Dermis lymphatic vessel endothelial cell (primary cell): ENCODE measurements around the gene ZNF653. TPM values are rescaled to one million over a fixed set of nuclear protein-coding genes. Genes with fewer than 3 reads are reported as not detected.

Source experiments
- total RNA-seq: library from RNA; depleted of rRNA; stranded (reverse); fragments of >200 nt; gene quantifications from 2 replicates; pipeline ENCODE4 v1.2.1, GENCODE V29; 2014

Gene ZNF653
- total RNA-seq = 6.0 and 6.9 TPM in 2 replicates

GRCh38 chr19:11505504-11506100 lies at the start of gene ZNF653:
Gene ZNF653, minus strand, starts transcription at chr19:11505839. Its CDS starts 53 bp downstream, at chr19:11505786.

DNA sequence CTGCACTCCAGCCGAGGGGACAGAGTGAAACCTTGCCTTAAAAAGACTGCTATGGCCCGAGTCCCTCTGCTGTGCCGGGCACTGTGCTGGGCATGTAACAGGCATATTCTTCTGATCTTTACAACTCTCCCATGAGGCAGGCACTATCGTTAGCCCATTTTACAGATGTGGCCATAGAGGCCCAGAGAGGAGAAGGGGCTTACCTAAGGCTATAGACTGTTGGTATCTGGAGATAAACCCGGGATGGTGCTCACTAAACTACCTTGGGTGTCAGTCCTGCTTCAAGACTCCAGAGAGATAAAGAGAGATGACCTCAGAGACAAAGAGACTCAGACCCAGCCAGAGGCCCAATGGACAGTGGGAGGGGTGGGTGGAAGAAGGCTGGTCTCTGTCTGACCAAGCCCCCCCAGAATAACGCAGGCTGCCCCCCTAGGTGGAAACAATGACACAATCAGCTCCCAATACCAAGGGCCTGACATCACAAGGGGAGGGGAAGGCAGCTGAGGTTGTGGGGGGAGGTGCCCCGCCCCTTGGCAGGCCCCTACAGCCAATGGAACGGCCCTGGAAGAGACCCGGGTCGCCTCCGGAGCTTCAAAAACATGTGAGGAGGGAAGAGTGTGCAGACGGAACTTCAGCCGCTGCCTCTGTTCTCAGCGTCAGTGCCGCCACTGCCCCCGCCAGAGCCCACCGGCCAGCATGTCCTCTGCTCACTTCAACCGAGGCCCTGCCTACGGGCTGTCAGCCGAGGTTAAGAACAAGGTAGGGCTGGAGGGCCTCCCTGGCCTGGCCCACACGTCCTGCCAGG lies 32.8 kb upstream of the ZNF653 start, which contains the start of gene CNN1:
CNN1 (plus strand) TSS at position 620 of the 805 bp plus-strand sequence; CDS start at position 697, 77 bp downstream.

GRCh38 chr19:11528551-11529341 lies 23.1 kb upstream of the ZNF653 start, which contains the start of gene ECSIT:
Gene ECSIT, minus strand, starts transcription at chr19:11529134. Its CDS starts 9,964 bp downstream, at chr19:11519170.

DNA sequence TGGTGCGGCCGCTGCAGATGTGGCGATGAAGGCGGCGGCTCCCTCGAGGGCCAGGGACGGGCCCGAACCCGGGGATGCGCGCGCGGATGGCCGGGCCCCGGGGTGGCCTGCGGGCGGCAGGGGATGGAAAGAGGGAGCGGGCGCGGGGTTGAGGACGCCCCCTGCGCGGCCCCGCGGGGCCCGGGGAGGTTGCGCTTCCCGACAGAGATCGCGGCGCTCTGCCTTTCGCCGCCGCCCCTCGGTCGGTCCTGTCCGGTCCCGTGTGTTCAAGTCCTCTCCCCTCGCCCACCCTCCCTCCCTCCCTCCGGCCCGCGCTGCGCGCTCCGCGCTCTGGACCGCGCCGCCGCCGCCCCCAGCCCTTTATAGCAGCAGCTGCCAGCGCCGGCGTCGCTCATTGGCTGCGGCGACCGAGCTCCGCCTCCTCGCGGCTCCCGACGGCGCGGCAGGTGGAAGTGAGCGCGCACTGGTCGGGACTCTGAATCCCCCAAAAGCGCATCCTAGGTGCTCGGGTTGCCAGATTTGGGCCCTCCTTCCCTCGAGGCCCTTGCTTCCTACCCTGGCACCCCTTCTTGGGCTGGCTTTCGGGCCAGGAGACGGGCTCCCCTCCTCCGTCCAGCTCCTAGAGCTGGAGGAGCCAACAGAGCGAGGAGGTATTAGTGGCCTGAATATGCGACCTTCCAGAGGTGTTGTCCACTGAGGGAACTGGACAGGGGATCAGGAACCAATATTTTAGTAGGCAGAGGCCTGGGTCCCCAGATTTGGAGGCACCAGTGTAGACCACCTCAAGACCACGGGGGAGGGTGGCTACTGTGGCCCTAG lies 24.7 kb downstream of the ZNF653 start, which contains the start of gene ELAVL3:
ELAVL3 (minus strand) TSS at position 332 of the 819 bp plus-strand sequence. CDS start 438 bp downstream, outside the sequence.

DNA sequence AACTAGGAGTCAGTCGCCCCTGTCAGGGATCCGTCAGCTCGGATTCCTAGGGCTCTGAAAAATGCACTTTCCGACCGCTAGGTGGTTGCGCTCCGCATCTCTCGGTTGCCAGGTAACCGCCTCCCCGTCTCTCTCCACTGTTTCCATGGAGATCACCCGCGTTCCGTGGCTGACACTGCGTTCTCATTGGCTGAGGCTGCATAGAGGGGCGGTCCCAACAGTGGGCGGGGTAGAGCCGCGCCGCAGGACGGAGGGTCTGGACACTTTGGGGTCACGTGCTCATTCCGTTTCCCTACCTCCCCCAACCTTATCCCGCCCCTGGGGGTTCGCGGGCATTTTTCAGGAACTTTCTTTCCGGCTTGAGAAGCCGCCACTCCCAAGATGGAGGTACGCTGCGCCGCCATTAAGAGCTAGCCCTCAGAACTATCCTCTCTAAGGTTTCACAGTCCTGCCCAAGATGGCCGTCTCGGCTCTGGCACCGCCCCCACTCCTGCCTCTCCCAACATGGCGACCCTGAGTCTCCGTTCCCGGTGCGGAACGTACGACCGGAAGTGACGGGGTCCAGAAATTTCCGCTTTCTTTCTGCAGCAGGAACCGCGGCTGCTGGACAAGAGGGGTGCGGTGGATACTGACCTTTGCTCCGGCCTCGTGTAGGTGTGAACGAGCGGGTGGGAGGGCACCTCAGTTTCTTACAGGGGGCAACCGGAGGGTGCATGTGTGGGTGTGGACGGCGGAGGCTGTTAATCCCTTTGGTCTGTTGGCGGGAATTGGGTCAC lies 70.4 kb downstream of the ZNF653 start, which contains the start of the genes ODAD3 and PRKCSH:
ODAD3 (minus strand) TSS at position 65 of the 776 bp plus-strand sequence. CDS start 105 bp downstream, outside the sequence.
PRKCSH (plus strand) TSS at position 579 of the 776 bp plus-strand sequence. CDS start 483 bp downstream, outside the sequence.

Other genes starting within 250 kb of the ZNF653 start
- gene DOCK6, start 243.3 kb downstream of the ZNF653 start, total RNA-seq = 53.0 and 54.7 TPM in 2 replicates
- not detected in 2 replicates for gene TSPAN16, start 209.7 kb downstream of the ZNF653 start, total RNA-seq
- 32.9 and 38.7 TPM in 2 replicates for gene RAB3D, start 166.2 kb downstream of the ZNF653 start, total RNA-seq
- gene TMEM205, start 159.6 kb downstream of the ZNF653 start, total RNA-seq = 83.6 and 104 TPM in 2 replicates
- 5.4 and 6.1 TPM in 2 replicates for gene CCDC159, start 159.3 kb downstream of the ZNF653 start, total RNA-seq
- gene PLPPR2, start 150.4 kb downstream of the ZNF653 start, total RNA-seq = 4.9 and 7.3 TPM in 2 replicates
- gene SWSAP1, start 131.2 kb downstream of the ZNF653 start, total RNA-seq = 0.77 and 1.1 TPM in 2 replicates
- gene EPOR, start 121.5 kb downstream of the ZNF653 start, total RNA-seq = 3.1 and 5.9 TPM in 2 replicates
- 0.87 and 1.6 TPM in 2 replicates for gene RGL3, start 86.5 kb downstream of the ZNF653 start, total RNA-seq
- under 0.01 and 0.09 TPM in 2 replicates for gene ODAD3, start 70.7 kb downstream of the ZNF653 start, total RNA-seq
- gene PRKCSH, start 70.2 kb downstream of the ZNF653 start, total RNA-seq = 110 and 113 TPM in 2 replicates
- not detected in 2 replicates for gene ELAVL3, start 24.8 kb downstream of the ZNF653 start, total RNA-seq
- 20.6 and 30.1 TPM in 2 replicates for gene ECSIT, start 23.3 kb upstream of the ZNF653 start, total RNA-seq
- under 0.01 TPM in 1 of 2 replicates, not detected in the other for gene CNN1, start 33.0 kb upstream of the ZNF653 start, total RNA-seq
- 22.9 and 23.8 TPM in 2 replicates for gene ELOF1, start 53.4 kb upstream of the ZNF653 start, total RNA-seq
- gene ACP5, start 71.8 kb upstream of the ZNF653 start, total RNA-seq = under 0.01 and 0.34 TPM in 2 replicates
- gene ZNF627, start 91.6 kb upstream of the ZNF653 start, total RNA-seq = 21.3 and 29.7 TPM in 2 replicates
- gene ZNF823, start 233.1 kb upstream of the ZNF653 start, total RNA-seq = 9.3 and 11.4 TPM in 2 replicates